ENCODE results near the gene RIOX2. TPM values are rescaled to one million over a fixed set of nuclear protein-coding genes. Genes with fewer than 3 reads are reported as not detected.

The RIOX2 gene
- polyA plus RNA-seq, 1 donor from 2014 or later, result 0.48 TPM

DNA sequence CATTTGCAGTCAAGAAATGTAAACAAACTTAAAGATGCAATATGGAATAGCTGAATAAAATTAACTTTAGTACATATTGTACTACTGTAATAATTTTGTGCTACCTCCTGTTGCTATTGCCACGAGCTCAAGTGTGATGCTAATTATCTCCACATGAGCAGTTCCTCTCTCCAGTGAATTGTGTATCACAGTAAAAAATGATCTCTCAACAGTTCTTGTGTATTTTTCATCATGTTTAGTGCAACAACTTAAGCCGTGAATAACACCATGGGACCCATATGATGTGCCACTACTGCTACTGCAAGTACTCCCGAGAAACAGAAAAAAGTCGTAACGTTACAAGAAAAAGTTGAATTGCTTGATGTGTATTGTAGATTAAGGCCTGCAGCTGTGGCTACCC is 12.4 kb downstream of the RIOX2 start:
- no peak overlapping the region for H3K4me3 ChIP-seq (ENCODE audit: low read length)
- H3K27me3 ChIP-seq (ENCODE audit: insufficient read depth, low read depth, low read length), result no peaks in the 10 kb centered on the region
- no peaks in the 10 kb centered on the region for H3K9me2 ChIP-seq (ENCODE audit: insufficient read depth, low read length)
- no peaks in the 10 kb centered on the region for H3K36me3 ChIP-seq (ENCODE audit: insufficient read depth, low read length)
- H3F3A ChIP-seq (ENCODE audit: insufficient read depth, low read length, poor library complexity, severe bottlenecking), result no peaks in the 10 kb centered on the region
- no peaks in the 10 kb centered on the region for H3K9me3 ChIP-seq (ENCODE audit: low read length)
- no peak overlapping the region for H2AFZ ChIP-seq (ENCODE audit: low read depth, low read length)
- no peak overlapping the region for H3K9ac ChIP-seq (ENCODE audit: low read length)
- H3K4me2 ChIP-seq (ENCODE audit: low read length), result no peak overlapping the region
- H3K27ac ChIP-seq (ENCODE audit: low read length), result no peak overlapping the region
- no peaks in the 10 kb centered on the region for H4K20me1 ChIP-seq (ENCODE audit: insufficient read depth)
- TF ChIP-seq EP300 (conservative IDR thresholded peaks at IDR 0.05; ENCODE audit: poor library complexity, severe bottlenecking), result no peak
- TF ChIP-seq EZH2 (IDR thresholded peaks at IDR 0.05; ENCODE audit: borderline replicate concordance, insufficient read depth, low read length, poor library complexity, severe bottlenecking), result no peak
- TF ChIP-seq, protein P1, sequence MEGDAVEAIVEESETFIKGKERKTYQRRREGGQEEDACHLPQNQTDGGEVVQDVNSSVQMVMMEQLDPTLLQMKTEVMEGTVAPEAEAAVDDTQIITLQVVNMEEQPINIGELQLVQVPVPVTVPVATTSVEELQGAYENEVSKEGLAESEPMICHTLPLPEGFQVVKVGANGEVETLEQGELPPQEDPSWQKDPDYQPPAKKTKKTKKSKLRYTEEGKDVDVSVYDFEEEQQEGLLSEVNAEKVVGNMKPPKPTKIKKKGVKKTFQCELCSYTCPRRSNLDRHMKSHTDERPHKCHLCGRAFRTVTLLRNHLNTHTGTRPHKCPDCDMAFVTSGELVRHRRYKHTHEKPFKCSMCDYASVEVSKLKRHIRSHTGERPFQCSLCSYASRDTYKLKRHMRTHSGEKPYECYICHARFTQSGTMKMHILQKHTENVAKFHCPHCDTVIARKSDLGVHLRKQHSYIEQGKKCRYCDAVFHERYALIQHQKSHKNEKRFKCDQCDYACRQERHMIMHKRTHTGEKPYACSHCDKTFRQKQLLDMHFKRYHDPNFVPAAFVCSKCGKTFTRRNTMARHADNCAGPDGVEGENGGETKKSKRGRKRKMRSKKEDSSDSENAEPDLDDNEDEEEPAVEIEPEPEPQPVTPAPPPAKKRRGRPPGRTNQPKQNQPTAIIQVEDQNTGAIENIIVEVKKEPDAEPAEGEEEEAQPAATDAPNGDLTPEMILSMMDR (IDR thresholded peaks at IDR 0.05; ENCODE audit: poor library complexity, severe bottlenecking), result no peak
- TF ChIP-seq, protein P2, sequence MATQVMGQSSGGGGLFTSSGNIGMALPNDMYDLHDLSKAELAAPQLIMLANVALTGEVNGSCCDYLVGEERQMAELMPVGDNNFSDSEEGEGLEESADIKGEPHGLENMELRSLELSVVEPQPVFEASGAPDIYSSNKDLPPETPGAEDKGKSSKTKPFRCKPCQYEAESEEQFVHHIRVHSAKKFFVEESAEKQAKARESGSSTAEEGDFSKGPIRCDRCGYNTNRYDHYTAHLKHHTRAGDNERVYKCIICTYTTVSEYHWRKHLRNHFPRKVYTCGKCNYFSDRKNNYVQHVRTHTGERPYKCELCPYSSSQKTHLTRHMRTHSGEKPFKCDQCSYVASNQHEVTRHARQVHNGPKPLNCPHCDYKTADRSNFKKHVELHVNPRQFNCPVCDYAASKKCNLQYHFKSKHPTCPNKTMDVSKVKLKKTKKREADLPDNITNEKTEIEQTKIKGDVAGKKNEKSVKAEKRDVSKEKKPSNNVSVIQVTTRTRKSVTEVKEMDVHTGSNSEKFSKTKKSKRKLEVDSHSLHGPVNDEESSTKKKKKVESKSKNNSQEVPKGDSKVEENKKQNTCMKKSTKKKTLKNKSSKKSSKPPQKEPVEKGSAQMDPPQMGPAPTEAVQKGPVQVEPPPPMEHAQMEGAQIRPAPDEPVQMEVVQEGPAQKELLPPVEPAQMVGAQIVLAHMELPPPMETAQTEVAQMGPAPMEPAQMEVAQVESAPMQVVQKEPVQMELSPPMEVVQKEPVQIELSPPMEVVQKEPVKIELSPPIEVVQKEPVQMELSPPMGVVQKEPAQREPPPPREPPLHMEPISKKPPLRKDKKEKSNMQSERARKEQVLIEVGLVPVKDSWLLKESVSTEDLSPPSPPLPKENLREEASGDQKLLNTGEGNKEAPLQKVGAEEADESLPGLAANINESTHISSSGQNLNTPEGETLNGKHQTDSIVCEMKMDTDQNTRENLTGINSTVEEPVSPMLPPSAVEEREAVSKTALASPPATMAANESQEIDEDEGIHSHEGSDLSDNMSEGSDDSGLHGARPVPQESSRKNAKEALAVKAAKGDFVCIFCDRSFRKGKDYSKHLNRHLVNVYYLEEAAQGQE (IDR thresholded peaks at IDR 0.05; ENCODE audit: borderline replicate concordance), result no peak
- TF ChIP-seq MXI1 (conservative IDR thresholded peaks at IDR 0.05; ENCODE audit: poor library complexity, severe bottlenecking), result no peak
- no peaks in the 10 kb centered on the region for H3K79me2 ChIP-seq (replicated peaks; ENCODE audit: insufficient read depth, low read length)

DNA sequence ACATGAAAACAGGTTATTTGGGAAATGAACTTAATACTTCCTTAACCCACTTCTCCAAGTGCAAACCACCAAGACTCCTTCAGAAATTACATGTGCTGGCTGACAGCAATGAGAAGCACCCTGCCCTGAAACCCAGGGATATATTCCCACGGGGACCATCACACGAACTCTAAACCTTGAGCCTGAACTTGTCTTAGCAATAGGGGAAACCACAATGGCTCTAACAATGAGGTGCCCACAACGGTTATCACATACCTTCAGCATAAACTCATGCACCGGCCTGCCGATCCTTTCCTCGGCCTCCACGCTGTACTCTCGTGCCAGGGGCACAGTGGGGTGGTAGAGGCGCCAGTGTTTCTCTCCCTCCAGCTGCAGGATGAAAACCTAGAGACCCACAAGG is 13.4 kb downstream of the RIOX2 start:
- Histone ChIP-seq H3K4me2 (ENCODE audit: low read length) (no peak overlapping the region), H3K9ac (ENCODE audit: low read length) (no peak overlapping the region), H3K4me3 (ENCODE audit: low read length) (no peak overlapping the region), H3K27me3 (ENCODE audit: insufficient read depth, low read depth, low read length) (no peaks in the 10 kb centered on the region), H2AFZ (ENCODE audit: low read depth, low read length) (no peak overlapping the region), H3K9me2 (ENCODE audit: insufficient read depth, low read length) (no peaks in the 10 kb centered on the region), H3K27ac (ENCODE audit: low read length) (no peak overlapping the region), H3K79me2 (replicated peaks; ENCODE audit: insufficient read depth, low read length) (no peaks in the 10 kb centered on the region), H3K9me3 (ENCODE audit: low read length) (no peaks in the 10 kb centered on the region), H3F3A (ENCODE audit: insufficient read depth, low read length, poor library complexity, severe bottlenecking) (no peaks in the 10 kb centered on the region), H4K20me1 (ENCODE audit: insufficient read depth) (no peaks in the 10 kb centered on the region), H3K36me3 (ENCODE audit: insufficient read depth, low read length) (no peaks in the 10 kb centered on the region)
- TF ChIP-seq, protein P2 (IDR thresholded peaks at IDR 0.05; ENCODE audit: borderline replicate concordance), result no peak

All from neural cell (in vitro differentiated cells).